GM12892 (cell line): ENCODE measurements around the gene EEF2K.

Experiments used
- POLR2A ChIP-seq: IDR thresholded peaks from 2 replicates; pipeline ENCODE4 v1.6.1; 2011; ENCODE audit warnings: low read depth, low read length, control low read depth
- POLR2AphosphoS5 ChIP-seq: IDR thresholded peaks from 2 replicates; pipeline ENCODE4 v1.6.1; 2011; ENCODE audit warnings: low read depth, low read length, control low read depth

DNA sequence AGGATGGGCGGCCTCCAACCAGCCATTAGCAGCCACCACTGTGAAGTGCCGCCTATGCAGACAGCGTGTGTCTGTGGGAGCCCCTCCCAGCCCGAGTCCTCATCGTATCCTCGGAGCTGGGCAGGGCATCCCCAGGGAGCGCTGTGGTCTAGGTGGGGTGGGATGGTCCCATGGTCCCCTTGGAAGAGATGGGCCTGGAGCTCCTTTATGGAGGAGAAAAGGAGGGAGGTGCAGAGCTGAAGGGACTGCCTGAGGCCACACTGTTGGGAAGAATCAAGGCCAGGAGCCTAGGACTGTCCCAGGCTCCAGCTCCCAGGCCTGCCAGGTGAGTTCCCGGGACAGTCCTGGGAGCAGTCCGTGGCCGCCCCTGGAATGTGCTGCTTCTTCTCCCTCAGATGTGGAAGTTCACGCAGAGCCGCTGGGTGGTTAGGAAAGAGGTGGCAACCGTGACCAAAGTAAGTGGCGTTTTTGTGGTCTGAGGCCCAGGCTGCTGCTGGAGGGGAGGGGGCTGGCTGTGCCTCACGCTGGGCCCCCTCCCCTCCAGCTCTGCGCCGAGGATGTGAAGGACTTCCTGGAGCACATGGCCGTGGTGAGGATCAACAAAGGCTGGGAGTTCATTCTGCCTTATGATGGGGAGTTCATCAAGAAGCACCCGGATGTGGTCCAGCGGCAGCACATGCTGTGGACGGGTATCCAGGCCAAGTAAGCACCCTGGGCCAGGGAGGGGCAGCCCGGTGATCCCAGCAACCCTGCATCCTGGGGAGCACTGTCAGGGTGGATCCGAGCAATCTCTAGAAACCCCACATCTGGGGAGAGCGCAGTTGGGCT is 118.1 kb downstream of the EEF2K start:
- TF ChIP-seq POLR2A (no peak), POLR2AphosphoS5 (no peak)
